Stimulated activated CD4-positive, alpha-beta T cell treated with anti-CD3 and anti-CD28 coated beads, TNF-alpha, amount 100 ng/mL, for 1 hour (primary cell): ENCODE results near the gene PROS1.
A peak's percentile ranks its signal among the peaks of the same experiment; 100 is the strongest.

Experiments used
- DNase-seq, 3 donors: peaks; one replicate each; pipeline ENCODE4 v3.0.0-alpha.2; 2020; ENCODE audit warnings: low read depth in 3 of 3, low spot score in 1 of 3

The PROS1 gene

GRCh38 chr3:93973131-93974126, at the start of gene PROS1:
Gene PROS1 (minus strand): TSS chr3:93973896. CDS start chr3:93973749, 147 bp downstream.
- DNase-seq: peak in 1 of 3 donors; percentile 12

GRCh38 chr3:94020293-94020692, 46.6 kb upstream of the PROS1 start:
- DNase-seq: no peak

GRCh38 chr3:94019659-94020058, 46.0 kb upstream of the PROS1 start:
- no peak for DNase-seq

GRCh38 chr3:94015025-94015424, 41.3 kb upstream of the PROS1 start:
- DNase-seq: no peak

- no peak for DNase-seq
Observed at GRCh38 chr3:94012185-94012584, 38.5 kb upstream of the PROS1 start.

GRCh38 chr3:94011233-94011711, 37.6 kb upstream of the PROS1 start:
- DNase-seq: no peak

GRCh38 chr3:94009608-94010007, 35.9 kb upstream of the PROS1 start:
- DNase-seq: no peak

- no peak for DNase-seq
Observed at GRCh38 chr3:94008253-94008652, 34.6 kb upstream of the PROS1 start.

GRCh38 chr3:94004301-94004910, 30.7 kb upstream of the PROS1 start:
- no peak for DNase-seq

- no peak for DNase-seq
Observed at GRCh38 chr3:94001827-94002495, 28.3 kb upstream of the PROS1 start.

- DNase-seq: no peak
Observed at GRCh38 chr3:94001191-94001590, 27.5 kb upstream of the PROS1 start.

GRCh38 chr3:93994056-93994455, 20.4 kb upstream of the PROS1 start:
- no peak for DNase-seq

GRCh38 chr3:93992207-93992606, 18.5 kb upstream of the PROS1 start:
- DNase-seq: no peak

GRCh38 chr3:93991631-93992030, 17.9 kb upstream of the PROS1 start:
- no peak for DNase-seq

GRCh38 chr3:93989241-93989640, 15.5 kb upstream of the PROS1 start:
- DNase-seq: no peak

- DNase-seq: no peak
Observed at GRCh38 chr3:93988764-93989163, 15.1 kb upstream of the PROS1 start.

GRCh38 chr3:93988283-93988682, 14.6 kb upstream of the PROS1 start:
- no peak for DNase-seq

GRCh38 chr3:93984618-93985017, 10.9 kb upstream of the PROS1 start:
- no peak for DNase-seq

- no peak for DNase-seq
Observed at GRCh38 chr3:93983408-93983807, 9.7 kb upstream of the PROS1 start.

- DNase-seq: no peak
Observed at GRCh38 chr3:93981649-93982048, 8.0 kb upstream of the PROS1 start.

- peak; percentile 81 to 87 (median 86) for DNase-seq
Observed at GRCh38 chr3:93979850-93980676, 6.4 kb upstream of the PROS1 start, which contains the start of gene ARL13B. Gene ARL13B (plus strand): TSS chr3:93980155. CDS start chr3:93980424, 269 bp downstream.
